Heart left ventricle (tissue), 13 donors: ENCODE results near the gene CHST11.

Source experiments
- CTCF ChIP-seq, 12 donors: fragments of 200-600 bp; sonication (generic) in 4 of 12; IDR thresholded peaks; one replicate each; pipeline versions ENCODE4 v1.5.0 to v1.8.0; 2018 to 2022; ENCODE audit warnings: antibody characterized with exemption in 12 of 12, mild to moderate bottlenecking in 5 of 12
- POLR2A ChIP-seq, 2 donors: fragments of 450-650 bp; IDR thresholded peaks; one replicate each; pipeline ENCODE4 v1.6.1; 2017; ENCODE audit warnings: antibody characterized with exemption in 2 of 2, mild to moderate bottlenecking in 2 of 2, moderate library complexity in 2 of 2
- donor health status: ischemic (EF 13 %, LVEDD 7.1; RV severe dilation, severe dysfunction).
- donor health status: DM: no; HTN: yes; CAD: no.
- donor health status: DM: no; HTN: no; CAD: no.
- donor health status: ischemic (EF 25% LVEDD 6.9; RV normal size, moderate dysfunction).
- donor health status: ischemic (EF 25% LVEDD 5.7; RV mildly dilated, moderate dysfunction).
- donor health status: ischemic (EF 35%, LVEDD 5.7; RV mildly dilated, moderate dysfunction).
- donor health status: nonischemic (EF 11% LVEDD 7.7; RV severe dilation, severe dysfunction).
- donor health status: DM: yes; HTN: yes; CAD: no.
- donor health status: PGD.
- donor health status: ischemic (EF 29% LVEDD 5.4; RV normal size, mild dysfunction).
- donor health status: nonischemic (EF 23%, LVEDD 6.1; RV moderate dilation, normal function).

GRCh38 chr12:104423273-104423672 is 33.5 kb upstream of the CHST11 start:
- no peak for TF ChIP-seq CTCF (IDR thresholded peaks at IDR 0.05)
- TF ChIP-seq POLR2A (IDR thresholded peaks at IDR 0.05) = no peak
